Left colon (tissue), 2 donors: ENCODE data around the gene C1QTNF7. TPM values are rescaled to one million over a fixed set of nuclear protein-coding genes. Genes with fewer than 3 reads are reported as not detected.

Experiments used
- ATAC-seq: fragments of 200-7000 bp; cut with Tn5 transposase; one replicate; pipeline ENCODE4 v1.9.1; 2020; ENCODE audit warnings: mild to moderate bottlenecking, moderate library complexity
- DNase-seq, 2 donors: peaks; one replicate each; pipeline ENCODE4 v3.0.0-alpha.2; 2020
- intact Hi-C, 2 donors: fragments of 100-400 bp; cut with DNase I in 1 of 2; cut with micrococcal nuclease in 1 of 2; formaldehyde crosslinking; loops; one replicate each; pipeline versions ENCODE4 v1.11.2 to v1.14.0; 2022; cut with DNase I, micrococcal nuclease
- total RNA-seq, 2 donors: library from RNA; stranded (reverse); fragmentation: NEBNext Ultra II Directional; extraction: Animal tissue kit (Norgen Biotek cat#: 25700); gene quantifications; one replicate each; pipeline ENCODE4 v1.2.1, GENCODE V29; 2021
- donor health status: DM: no; HTN: no; CAD: no.
- donor health status: DM: yes; HTN: yes; CAD: no.

C1QTNF7 gene
- total RNA-seq, 2 donors from 2014 or later: 1.5 to 4.0 TPM

DNA sequence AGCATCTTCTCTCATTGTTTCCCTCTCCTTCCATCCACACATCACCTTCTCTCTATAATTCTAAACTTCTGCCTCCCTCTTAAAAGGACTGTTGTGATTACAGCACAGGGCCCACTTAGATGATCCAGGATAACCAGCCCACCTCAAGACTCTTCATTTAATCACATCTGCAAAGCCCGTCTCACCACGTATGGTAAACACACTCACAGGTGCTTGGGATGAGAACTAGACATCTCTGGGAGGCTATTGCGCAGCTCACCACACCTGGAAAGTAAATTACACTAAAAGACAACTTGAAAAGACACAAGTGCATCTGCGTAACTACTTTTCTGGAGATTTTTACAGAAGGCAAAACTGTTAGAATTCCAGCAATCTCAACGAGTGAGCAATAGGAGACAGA, 15.4 kb upstream of the C1QTNF7 start:
- DNase-seq (no peak), ATAC-seq (no peak)
- intact Hi-C loops: no loop called here

- no peak for DNase-seq
- intact Hi-C loops: no loop called here
- no peak for ATAC-seq
These were observed 14.7 kb upstream of the C1QTNF7 start for GRCh38 chr4:15413010-15413622.

GRCh38 chr4:15413623-15414019, 14.2 kb upstream of the C1QTNF7 start:
- DNase-seq (no peak), ATAC-seq (no peak)
- intact Hi-C loops: no loop called here

DNA sequence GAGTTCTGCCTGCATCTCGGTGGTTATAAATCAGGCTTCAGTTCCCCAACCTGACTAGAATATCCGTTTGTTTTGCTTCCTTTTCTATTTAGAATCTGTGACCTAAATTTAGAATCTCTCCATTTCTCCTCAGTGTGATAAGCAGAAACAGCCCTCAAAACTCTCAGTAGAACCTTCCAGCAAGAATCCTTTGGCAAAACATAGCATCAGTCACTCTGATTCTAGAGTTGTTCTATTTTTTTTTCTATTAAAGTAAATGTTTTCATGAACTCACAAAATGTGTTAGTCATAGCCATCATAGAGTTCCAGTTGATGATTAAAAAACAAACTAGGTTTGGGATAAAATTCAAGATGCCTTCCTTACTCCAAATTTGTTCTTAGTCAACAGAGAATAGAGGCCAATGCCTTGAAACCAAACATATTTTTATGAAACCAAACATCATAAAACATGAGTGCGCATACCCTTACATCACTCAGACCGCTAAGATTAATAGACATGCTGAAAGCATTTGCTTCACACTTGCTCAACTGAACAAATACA, 13.2 kb upstream of the C1QTNF7 start:
- DNase-seq (no peak), ATAC-seq (no peak)
- intact Hi-C loops: no loop called here

- no peak for DNase-seq
- intact Hi-C loops: no loop called here
- ATAC-seq: no peak
These were observed 11.2 kb upstream of the C1QTNF7 start for GRCh38 chr4:15416357-15417232.

- ATAC-seq (no peak), DNase-seq (no peak)
- intact Hi-C loops: no loop called here
These were observed 10.6 kb upstream of the C1QTNF7 start for GRCh38 chr4:15417233-15417660.

GRCh38 chr4:15418956-15419355, 8.9 kb upstream of the C1QTNF7 start:
- intact Hi-C loops: no loop called here
- ATAC-seq (no peak), DNase-seq (no peak)

GRCh38 chr4:15420642-15421041, 7.2 kb upstream of the C1QTNF7 start:
- intact Hi-C loops: no loop called here
- ATAC-seq (no peak), DNase-seq (no peak)

- intact Hi-C loops: no loop called here
- DNase-seq: no peak
- no peak for ATAC-seq
These were observed 4.5 kb upstream of the C1QTNF7 start for GRCh38 chr4:15423285-15423711.

GRCh38 chr4:15425520-15425919, 2.3 kb upstream of the C1QTNF7 start:
- DNase-seq (no peak), ATAC-seq (no peak)
- intact Hi-C loops: no loop called here

- intact Hi-C loops: no loop called here
- no peak for ATAC-seq
- no peak for DNase-seq
These were observed 672 bp upstream of the C1QTNF7 start for GRCh38 chr4:15427161-15427560.

DNA sequence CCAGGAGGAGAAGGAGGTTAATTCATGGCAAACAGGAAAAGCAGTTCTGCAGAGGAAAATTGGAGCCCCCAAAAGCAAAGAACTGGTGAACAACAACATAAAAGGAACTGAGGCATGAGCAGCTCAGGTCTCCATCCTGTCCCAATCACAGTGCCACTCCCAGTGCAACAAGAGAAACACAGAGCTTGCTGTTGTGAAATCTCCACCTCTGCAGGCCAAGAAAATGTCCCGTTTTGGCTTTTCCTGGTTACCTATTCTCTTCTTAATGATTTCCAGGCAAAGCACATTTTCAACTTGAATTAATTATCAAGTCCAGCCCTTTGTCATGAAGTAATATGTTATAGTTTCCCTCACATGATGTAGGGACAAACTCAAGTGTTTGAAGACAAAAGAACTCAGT, 778 bp downstream of the C1QTNF7 start:
- DNase-seq (no peak), ATAC-seq (no peak)
- intact Hi-C loops: no loop called here

DNA sequence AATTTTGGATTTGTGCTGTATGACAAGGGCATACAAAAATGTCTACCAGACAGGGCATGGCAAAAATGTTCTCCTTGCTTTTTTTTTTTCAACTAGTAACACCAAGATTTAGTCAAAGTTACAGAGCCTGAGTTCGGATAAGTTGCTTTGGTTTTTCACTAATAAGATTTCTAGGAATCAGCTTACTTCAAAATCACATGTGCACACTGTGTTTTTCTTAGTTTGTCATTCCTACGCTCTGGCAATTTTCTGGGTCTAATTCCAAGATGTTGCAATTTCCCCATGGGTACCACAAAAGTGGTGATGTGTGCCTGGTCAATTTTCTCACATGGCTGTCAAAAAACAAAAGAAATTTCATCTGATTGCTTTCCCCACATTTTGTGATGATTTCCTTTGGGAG, 6.3 kb downstream of the C1QTNF7 start:
- DNase-seq (no peak), ATAC-seq (no peak)
- intact Hi-C loops: no loop called here

DNA sequence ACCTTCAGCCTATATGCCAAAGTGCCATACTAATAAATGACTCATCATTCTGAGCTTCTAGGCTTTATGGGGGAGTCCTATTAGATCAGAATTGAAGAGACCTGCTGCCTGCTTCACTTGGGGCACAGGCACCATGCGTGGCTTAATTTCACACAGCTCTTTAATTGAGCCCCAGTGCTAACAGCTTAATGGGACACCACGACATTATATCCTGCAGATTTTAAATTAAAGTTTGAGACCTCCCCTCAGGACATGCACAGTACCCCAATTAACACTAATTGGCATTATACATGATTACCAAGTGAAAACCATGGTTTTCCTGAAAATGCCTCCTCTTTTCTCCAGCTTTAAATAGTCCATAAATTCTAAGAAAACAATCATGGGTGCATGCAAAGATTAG, 6.8 kb downstream of the C1QTNF7 start:
- intact Hi-C loops: no loop called here
- DNase-seq (no peak), ATAC-seq (no peak)

DNA sequence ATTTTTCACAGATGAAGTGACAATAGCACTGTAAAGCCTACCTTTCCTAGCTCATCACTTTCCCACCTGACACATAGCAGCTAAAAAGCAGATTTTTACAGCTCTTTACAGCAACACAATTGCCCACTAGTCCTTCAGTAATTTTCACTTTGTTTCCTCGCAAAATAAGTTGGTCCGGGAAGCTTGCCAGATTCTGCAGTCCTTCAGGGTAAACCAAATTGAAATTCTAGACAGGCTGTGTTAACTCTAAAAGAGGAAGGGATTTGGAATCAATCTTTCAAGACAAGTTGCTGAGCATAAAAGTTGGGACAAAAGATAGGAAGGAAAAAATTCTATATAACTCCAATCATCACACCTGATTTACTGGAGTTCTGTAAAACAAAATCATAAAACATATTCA, 8.7 kb downstream of the C1QTNF7 start:
- no peak for ATAC-seq
- intact Hi-C loops: no loop called here
- DNase-seq: no peak

DNA sequence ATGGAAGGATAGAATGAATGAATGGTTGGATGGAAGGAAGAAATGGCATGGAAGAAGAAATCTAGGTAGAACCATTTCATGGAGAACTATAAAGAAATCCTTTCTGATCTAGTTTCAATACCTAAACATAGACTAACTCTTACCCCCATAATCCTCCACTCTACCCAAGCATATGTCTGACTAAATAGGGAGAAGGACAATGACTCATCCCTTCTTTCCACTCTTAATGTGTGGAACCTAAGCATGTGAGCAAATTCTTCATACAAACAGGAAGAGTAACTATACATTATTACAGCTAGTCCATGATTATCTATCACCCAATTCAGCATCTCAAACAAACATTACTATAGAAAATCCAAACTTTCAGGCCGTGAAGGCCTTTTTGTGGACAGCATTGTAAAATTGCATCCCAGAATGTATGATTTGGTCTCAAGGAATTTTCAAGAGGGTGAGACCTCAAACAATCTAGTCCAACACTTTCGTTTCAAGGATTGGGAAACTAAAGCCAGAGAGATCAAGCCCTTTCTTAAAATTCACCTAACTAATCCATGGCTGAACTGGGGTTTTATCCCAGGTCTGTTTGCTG, 11.2 kb downstream of the C1QTNF7 start:
- intact Hi-C loops: no loop called here
- ATAC-seq: no peak

GRCh38 chr4:15443371-15444160, 15.7 kb downstream of the C1QTNF7 start:
- intact Hi-C loops: no loop called here
- no peak for ATAC-seq
- DNase-seq: no peak

More for the DNA sequence above, 11.2 kb downstream of the C1QTNF7 start:
- no peak for DNase-seq

DNA sequence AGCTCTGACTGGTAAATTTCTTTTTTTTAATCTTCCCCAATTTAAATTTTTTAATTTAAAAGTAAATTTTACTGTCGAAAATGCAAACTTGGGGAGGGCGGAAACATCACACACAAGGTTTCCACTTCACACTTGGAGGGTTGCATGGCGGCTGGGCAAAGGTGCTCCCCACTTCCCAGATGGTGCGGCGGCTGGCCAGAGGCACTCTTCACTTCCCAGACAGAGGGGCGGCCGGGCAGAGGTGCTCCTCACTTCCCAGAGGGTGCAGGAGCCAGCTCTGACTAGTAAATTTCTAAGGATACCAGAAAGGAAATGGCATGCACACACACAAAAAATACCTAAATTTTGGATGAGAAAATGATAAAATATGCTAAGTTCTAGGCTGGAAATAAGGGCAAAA, 16.4 kb downstream of the C1QTNF7 start:
- intact Hi-C loops: no loop called here
- ATAC-seq (no peak), DNase-seq (no peak)

DNA sequence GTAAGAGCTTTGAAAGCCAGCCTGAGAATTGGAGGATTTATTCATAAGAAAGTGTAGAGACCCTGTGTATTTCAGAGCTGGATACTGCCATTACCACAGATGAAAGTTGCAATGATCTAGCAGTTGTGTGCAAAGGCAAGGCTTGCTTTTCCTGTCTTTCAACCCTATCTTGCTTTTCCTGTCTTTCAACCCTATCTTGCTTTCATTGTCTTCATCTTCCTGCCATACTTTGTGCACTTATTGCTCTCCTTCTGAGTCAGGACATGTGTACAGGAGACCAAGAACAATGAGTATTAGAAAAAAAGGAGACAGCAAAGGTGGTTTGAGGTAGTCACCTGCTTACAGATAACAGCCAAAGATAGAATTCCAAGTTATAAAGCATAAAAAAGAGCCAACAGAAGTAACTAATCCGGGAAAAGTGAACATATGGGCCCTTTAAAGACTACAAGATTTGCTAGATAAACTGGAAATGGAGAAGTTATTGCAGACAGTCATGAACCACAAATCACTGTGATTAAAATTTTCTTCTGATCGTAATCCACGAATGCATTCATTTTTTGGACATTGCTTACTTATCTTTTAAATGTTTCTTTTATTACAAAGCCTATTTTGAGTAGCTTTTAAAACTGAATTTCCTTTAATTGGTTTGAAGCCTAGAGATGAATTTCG, 17.2 kb downstream of the C1QTNF7 start:
- no peak for DNase-seq
- no peak for ATAC-seq
- intact Hi-C loops: no loop called here
